NCI-H82 (cell line): Measurements from ENCODE around the gene SEL1L2.

Experiments
- DNase-seq: peaks from one replicate; lab custom pipeline; 2025; lab: John Stamatoyannopoulos, UW

The SEL1L2 gene

GRCh38 chr20:13814672-13815071 is 175.7 kb downstream of the SEL1L2 start:
- no peak for DNase-seq

- DNase-seq, result no peak
Measured at GRCh38 chr20:13813910-13814309, 176.5 kb downstream of the SEL1L2 start.

- DNase-seq, result no peak
Measured at GRCh38 chr20:13810446-13810845, 180.0 kb downstream of the SEL1L2 start.

- DNase-seq, result no peak
Measured at GRCh38 chr20:13809855-13810254, 180.6 kb downstream of the SEL1L2 start.

- no peak for DNase-seq
Measured at GRCh38 chr20:13809373-13809772, 181.0 kb downstream of the SEL1L2 start.

GRCh38 chr20:13800728-13801134 is 189.7 kb downstream of the SEL1L2 start:
- no peak for DNase-seq

GRCh38 chr20:13799974-13800373 is 190.4 kb downstream of the SEL1L2 start:
- DNase-seq, result no peak
